ENCODE results near the gene INPP4A.

DNA sequence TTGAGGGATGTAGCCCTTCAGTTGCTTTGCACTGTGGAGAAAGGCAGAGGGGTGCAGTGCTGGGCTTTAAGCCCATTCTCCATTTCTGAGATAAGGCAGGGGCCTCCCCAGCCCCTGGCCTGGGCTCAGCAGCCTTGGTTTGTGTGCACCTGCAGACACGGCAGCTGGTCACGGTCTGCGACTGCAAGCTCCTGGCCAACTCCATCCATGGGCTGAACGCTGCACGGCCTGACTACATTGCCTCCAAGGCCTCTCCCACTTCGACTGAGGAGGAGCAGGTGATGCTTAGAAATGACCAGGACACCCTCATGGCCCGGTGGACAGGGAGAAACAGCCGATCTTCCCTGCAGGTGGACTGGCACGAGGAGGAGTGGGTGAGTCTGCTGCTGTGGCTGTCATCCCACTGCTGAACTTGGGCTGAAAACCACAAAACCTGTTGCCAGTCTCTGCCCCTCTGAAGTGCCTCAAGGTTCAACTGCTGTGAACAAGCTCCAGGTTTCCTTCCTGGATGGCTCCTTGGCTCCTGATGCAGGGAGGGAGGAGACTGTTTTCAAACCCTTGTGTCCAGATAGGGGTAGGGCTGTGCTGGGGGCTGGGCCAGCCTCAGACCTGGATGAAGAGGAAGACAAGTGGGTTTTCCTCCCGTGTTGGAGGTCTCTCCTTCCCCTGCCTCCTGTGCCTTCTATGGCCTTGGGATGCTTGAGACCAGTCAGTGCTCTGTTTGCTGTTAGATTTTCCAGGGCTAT lies 109.6 kb downstream of the INPP4A start:
- TF ChIP-seq, protein P1, sequence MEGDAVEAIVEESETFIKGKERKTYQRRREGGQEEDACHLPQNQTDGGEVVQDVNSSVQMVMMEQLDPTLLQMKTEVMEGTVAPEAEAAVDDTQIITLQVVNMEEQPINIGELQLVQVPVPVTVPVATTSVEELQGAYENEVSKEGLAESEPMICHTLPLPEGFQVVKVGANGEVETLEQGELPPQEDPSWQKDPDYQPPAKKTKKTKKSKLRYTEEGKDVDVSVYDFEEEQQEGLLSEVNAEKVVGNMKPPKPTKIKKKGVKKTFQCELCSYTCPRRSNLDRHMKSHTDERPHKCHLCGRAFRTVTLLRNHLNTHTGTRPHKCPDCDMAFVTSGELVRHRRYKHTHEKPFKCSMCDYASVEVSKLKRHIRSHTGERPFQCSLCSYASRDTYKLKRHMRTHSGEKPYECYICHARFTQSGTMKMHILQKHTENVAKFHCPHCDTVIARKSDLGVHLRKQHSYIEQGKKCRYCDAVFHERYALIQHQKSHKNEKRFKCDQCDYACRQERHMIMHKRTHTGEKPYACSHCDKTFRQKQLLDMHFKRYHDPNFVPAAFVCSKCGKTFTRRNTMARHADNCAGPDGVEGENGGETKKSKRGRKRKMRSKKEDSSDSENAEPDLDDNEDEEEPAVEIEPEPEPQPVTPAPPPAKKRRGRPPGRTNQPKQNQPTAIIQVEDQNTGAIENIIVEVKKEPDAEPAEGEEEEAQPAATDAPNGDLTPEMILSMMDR (optimal IDR thresholded peaks at IDR 0.05 in 1 of 3, IDR thresholded peaks at IDR 0.05 in 1 of 3, conservative IDR thresholded peaks at IDR 0.05 in 1 of 3; ENCODE audit: extremely low read depth in 1 of 3, insufficient read depth in 2 of 3, low read length in 3 of 3), result no peak
- no peak for TF ChIP-seq EZH2 (IDR thresholded peaks at IDR 0.05; ENCODE audit: low read length)
